ENCODE data around the gene CCR6.

CCR6 gene

DNA sequence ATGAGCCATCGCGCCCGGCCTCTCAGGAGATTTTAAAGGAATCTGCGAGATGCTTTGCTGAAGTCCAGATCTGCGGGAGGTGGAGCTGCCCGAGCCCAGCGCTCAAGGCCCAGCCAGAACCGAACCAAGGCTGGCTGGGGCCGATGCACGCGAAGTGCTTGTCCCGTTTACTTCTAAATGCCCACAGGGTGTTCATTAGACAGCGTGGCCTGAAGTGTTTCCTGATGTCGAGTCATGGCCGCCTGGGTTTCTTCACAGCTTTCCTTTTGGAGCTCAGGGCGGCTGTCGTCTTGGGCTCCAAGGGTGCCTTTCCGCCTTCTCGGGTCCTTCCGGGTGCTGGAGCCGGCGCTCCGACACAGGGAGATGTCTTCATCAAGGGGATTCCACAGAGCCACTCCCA lies 25.1 kb upstream of the CCR6 start:
- DNase-seq (ENCODE audit: low read depth in 1 of 2, low spot score in 1 of 2), result no peak

- DNase-seq (ENCODE audit: low read depth in 1 of 2, low spot score in 1 of 2), result no peak
Observed at GRCh38 chr6:167098825-167099225, 24.1 kb upstream of the CCR6 start.

GRCh38 chr6:167099707-167100106 lies 23.2 kb upstream of the CCR6 start:
- DNase-seq (ENCODE audit: low read depth in 1 of 2, low spot score in 1 of 2), result no peak

DNA sequence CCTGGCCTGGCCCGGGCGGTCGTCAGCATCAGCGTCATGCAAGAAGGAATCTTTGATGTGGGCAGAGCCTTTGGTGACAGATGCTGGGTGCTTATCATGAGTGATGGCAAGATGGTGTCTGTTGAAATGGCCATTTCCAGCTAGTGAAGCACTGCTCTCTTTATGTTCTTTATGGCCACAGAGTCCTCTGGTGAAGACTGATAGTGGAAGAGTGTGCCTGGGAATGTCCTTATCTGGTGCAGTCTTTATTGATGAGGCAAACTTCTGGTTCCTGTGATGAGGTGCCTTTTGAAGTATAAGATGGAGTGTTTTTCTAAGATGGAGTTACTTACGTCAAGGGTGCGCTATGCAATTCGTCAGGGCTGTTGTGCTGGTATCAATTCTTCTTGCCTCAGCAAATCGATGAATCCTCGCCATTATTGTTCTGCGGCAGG lies 22.6 kb upstream of the CCR6 start:
- DNase-seq (ENCODE audit: low read depth in 1 of 2, low spot score in 1 of 2), result no peak

- no peak for DNase-seq (ENCODE audit: low read depth in 1 of 2, low spot score in 1 of 2)
Observed at GRCh38 chr6:167102318-167102717, 20.6 kb upstream of the CCR6 start.

DNA sequence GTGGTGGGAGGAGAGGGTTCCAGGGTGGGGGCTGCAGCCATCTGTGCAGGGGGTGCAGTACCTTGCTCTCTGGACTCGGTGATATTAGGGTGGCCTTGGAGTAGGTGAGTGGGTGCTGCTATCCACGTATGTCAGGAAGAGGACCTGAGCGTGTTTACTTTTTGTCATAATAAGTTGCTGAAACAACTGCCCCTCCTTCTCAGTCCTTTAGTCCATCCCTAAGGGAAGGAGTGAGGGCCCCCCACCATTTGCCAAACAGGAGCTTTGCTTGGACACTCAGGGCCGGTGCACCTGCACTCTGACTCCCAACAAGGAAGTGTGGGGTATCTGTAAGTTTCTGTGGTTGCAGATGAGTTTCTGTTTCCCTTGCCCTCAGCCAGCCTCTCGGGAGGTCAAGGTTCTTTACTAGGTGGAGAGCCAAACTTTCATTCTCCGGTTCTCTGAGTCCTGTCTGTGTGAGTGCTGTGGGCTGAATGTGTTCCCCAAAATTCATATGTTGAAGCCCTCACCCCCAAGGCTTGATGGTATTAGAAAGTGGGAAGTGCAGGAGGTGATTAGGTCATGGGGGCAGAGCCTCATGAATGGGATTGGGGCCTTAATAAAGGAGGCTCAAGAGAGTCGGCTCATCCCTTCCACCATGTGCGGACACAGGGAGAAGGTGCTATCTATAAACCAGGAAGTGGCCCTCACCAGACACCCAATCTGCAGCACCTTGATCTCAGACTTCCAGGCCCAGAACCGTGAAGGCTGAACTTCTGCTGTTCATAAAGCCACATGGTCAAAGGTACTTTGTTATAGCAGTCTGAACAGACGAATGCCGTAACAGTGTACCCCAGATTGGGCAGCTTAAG lies 19.6 kb upstream of the CCR6 start:
- no peak for DNase-seq (ENCODE audit: low read depth in 1 of 2, low spot score in 1 of 2)

- DNase-seq (ENCODE audit: low read depth in 1 of 2, low spot score in 1 of 2), result no peak
Observed at GRCh38 chr6:167104388-167104787, 18.5 kb upstream of the CCR6 start.

DNA sequence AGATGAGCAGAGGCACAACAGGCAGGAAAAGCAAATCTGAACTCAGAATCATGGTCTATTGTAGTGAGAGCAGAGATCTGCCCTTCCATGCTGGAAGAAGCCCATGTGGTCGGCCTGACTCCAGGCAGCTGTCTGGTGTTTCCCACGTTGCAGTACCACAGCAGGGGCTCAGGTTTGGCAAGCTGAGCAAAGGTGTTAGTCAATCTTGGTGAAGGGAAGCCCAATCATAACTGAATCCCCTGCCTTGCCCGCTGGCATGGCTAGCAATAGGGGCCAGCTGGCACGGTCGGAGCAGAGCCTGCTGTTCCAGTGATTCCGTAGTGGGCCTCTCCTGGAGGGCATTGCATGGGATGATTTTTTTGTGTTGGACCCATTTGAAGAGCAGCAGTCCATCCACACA lies 17.8 kb upstream of the CCR6 start:
- no peak for DNase-seq (ENCODE audit: low read depth in 1 of 2, low spot score in 1 of 2)

DNA sequence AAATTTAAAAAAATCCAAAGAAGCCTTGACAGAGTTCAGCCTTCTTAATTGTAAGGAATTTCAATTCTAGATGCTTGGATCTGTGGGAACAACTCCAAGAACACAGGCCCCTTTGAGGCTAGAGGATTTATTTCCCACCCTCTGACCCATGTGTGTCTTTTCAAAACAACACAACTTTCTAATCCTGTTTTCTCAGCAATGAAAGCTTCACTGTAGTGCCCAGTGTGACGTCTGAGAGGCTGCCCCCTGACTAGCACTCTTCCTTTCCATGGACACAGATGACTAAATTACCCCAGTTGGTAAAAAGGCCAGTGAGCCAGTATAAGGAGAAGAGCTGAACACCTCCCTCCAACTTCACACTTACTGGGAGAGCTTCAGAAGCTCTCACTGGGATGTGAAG lies 16.5 kb upstream of the CCR6 start:
- no peak for DNase-seq (ENCODE audit: low read depth in 1 of 2, low spot score in 1 of 2)

DNA sequence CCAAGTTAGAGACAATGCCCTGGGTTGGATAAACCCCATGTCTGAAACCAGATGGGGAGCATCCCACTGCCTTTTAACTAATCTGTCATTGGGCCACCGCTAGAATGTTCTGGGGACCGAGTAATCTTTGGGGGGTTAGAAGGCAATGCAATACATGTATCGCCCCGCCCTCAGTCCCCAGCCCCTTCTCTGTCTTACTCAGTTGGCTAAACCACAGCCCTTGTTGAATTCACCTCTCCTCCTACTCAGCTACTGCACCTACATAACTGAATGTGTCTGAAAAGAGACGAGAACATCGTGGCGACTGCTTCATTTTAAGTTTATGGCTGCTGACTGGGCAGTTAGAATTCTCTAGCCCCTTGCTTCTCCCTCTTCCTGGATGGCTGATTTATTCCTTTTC lies 15.1 kb upstream of the CCR6 start:
- DNase-seq (ENCODE audit: low read depth in 1 of 2, low spot score in 1 of 2), result no peak

- DNase-seq (ENCODE audit: low read depth in 1 of 2, low spot score in 1 of 2), result no peak
Observed at GRCh38 chr6:167108278-167108677, 14.6 kb upstream of the CCR6 start.

DNA sequence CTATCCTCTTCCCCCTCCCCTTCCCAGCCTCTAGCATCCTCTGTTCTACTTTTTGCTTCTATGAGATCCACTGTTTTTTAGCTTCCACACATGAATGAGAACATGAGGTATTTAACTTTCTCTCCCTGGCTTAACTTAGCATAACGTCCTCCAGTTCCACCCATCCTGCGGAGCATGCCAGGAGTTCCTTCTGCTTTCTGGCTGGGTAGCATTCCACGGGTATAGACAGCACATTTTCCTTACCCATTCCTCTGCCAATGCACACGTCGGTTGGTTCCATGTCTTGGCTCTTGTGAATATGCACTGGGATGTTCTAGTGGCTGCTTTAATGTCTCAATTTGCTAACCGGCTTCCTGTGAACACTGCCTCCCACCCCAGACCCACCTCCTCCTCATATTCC lies 13.2 kb upstream of the CCR6 start:
- no peak for DNase-seq (ENCODE audit: low read depth in 1 of 2, low spot score in 1 of 2)

- DNase-seq (ENCODE audit: low read depth in 1 of 2, low spot score in 1 of 2), result no peak
Observed at GRCh38 chr6:167111597-167111996, 11.3 kb upstream of the CCR6 start.

- DNase-seq (ENCODE audit: low read depth in 1 of 2, low spot score in 1 of 2), result no peak
Observed at GRCh38 chr6:167112421-167112820, 10.5 kb upstream of the CCR6 start.

DNA sequence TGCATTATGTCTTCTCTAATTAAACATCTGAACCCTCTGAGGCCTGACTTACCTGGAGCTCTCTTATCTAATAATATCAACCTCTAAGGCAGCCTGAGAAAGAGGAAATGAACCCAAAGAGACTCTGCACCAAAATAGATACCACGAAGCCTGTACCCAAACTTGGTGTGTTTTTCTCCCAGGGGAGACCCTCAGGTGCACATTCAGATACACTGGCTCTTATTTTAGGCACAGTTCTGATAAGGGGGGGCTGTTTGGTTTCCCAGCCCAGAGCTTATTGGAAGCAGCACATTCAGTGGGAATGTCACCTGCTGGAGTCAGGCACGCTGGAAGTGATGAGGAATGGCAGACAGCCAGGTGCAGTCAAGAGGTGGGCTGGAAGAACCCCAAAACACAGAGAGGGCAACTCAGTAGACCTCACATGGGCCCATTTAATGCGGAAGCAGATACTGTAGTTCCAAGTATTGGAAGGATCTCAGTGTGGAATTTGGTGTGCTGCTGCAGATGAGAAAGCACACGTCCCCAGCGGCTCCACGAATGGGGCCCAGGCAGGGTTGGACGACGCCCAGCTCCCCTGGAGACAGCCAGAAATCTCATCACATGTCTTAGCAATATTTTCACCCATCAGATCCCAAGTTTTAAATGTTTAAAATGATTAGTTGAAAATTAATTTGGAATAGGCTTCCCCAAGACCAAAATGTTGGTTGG lies 9.7 kb upstream of the CCR6 start:
- DNase-seq (ENCODE audit: low read depth in 1 of 2, low spot score in 1 of 2), result no peak

DNA sequence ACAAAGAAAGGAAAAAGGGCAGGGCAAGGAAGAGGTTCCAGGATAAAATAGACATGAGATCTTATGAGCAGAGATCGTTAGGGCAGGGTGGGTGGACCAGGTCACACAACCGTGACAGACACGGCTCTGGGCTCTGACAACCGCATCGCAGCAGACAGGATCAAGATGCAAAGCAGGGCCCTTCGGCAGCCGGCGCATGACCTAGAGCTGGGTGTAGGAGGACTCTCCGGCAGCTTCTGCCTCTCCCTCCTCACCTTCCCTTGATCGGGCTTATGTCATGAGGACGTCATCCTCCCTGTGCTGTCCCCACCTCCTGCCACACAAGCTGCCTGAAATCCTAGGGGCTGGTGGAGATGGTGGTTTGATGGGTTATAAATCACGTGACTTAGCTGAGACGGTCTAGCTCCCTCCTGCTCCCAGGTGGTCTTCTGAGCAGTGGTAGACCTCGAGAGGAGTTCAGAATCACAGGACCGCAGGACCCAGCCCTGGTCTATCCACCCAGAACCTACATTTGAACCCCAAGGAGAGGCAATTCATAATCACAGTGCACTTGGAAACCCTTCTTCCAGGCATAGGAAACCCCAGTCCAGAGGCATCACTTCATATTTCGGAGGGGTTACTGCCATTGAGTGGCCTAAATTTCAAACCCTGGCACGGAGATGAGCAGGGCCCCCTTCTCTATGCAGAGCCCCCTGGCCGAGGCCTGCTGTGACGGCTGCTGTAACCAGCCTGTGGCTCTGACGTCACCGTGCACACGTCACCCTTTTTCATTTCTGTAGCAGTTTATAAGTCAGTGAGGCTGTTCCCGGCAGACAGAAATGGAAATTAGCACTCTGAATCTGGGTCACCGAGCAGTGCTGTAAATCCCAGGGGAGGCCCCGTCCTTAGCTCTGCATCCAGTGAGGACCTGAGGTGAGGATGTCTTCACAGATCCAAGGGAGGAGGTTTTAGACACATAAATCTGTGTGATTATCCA lies 8.7 kb upstream of the CCR6 start:
- peak in 1 of 2 donors; percentile 42 for DNase-seq (ENCODE audit: low read depth in 1 of 2, low spot score in 1 of 2)

DNA sequence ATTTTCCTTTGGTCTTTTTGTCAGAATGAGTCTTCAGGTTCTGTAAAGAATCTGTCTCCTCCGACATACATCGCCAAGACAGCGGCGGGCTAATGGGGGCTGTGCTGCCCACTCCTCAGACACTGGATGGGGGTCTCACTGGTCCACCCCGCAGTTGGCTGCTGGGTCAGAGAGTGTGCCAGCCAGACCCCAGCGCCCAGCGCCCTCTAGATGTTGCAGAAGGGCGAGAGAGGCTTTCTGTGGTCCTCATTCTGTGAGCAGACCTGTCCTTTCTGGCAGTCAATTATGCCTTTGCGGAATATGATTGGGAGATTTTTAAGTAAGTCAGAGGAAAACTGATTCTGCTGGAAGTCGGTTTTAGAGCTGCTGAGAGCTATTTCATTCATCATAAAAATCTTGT lies 7.8 kb upstream of the CCR6 start:
- DNase-seq (ENCODE audit: low read depth in 1 of 2, low spot score in 1 of 2), result no peak

- DNase-seq (ENCODE audit: low read depth in 1 of 2, low spot score in 1 of 2), result no peak
Observed at GRCh38 chr6:167116109-167116837, 6.6 kb upstream of the CCR6 start.

DNA sequence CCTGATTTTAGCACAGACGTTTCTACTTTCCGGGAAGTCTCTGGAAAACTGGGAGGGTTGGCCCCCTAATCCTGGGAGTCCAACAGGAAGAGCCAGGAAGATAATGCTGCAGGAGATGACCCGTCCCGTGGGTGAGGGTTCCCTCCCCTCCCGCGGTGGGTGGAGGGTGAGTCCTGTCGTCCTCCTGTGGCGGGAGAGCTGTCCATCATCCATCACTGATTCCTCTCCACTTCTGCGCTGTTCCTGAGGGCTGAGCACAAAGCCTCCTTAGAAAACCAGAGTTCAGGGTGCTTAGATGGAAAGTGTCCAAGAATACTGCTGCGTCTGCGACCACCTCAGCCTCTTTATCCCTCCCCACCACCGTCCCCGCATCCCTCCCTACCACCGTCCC lies 6.1 kb upstream of the CCR6 start:
- DNase-seq (ENCODE audit: low read depth in 1 of 2, low spot score in 1 of 2), result no peak

- DNase-seq (ENCODE audit: low read depth in 1 of 2, low spot score in 1 of 2), result no peak
Observed at GRCh38 chr6:167118006-167118405, 4.9 kb upstream of the CCR6 start.

GRCh38 chr6:167118839-167119238 lies 4.1 kb upstream of the CCR6 start:
- no peak for DNase-seq (ENCODE audit: low read depth in 1 of 2, low spot score in 1 of 2)
